ENCODE measurements around the gene SRC. TPM values are rescaled to one million over a fixed set of nuclear protein-coding genes. Genes with fewer than 3 reads are reported as not detected.
A peak's percentile ranks its signal among the peaks of the same experiment; 100 is the strongest.

The SRC gene
- total RNA-seq, 4 donors from 2014 or later, result 21.8 to 30.9 (median 25.1) TPM

GRCh38 chr20:37311710-37312355 lies 34.1 kb upstream of the SRC start:
- TF ChIP-seq POLR2A (IDR thresholded peaks at IDR 0.05), result no peak
- no peak for TF ChIP-seq CTCF (IDR thresholded peaks at IDR 0.05)
- intact Hi-C loops (cut with DNase I; ENCODE audit: low total_unique reads), result no loop called here
- no peak overlapping the region for H3K4me3 ChIP-seq (ENCODE audit: low read depth, poor library complexity, severe bottlenecking)
- WGBS, 2 donors, result 88% methylated on average over 17 of the region's 17 CpGs
- DNase-seq (ENCODE audit: low spot score in 2 of 2), result peak in 1 of 2 donors; percentile 68

GRCh38 chr20:37313546-37314091 lies 32.3 kb upstream of the SRC start:
- no peak overlapping the region for H3K4me3 ChIP-seq (ENCODE audit: low read depth, poor library complexity, severe bottlenecking)
- intact Hi-C loops (cut with DNase I; ENCODE audit: low total_unique reads), result no loop called here
- no peak for TF ChIP-seq CTCF (IDR thresholded peaks at IDR 0.05)
- no peak for TF ChIP-seq POLR2A (IDR thresholded peaks at IDR 0.05)
- DNase-seq (ENCODE audit: low spot score in 2 of 2), result peak in 1 of 2 donors; percentile 72
- WGBS, 2 donors, result 90% methylated on average over 8 of the region's 8 CpGs

GRCh38 chr20:37314099-37314498 lies 31.8 kb upstream of the SRC start:
- no peak overlapping the region for H3K4me3 ChIP-seq (ENCODE audit: low read depth, poor library complexity, severe bottlenecking)
- WGBS, 2 donors, result 76 to 79% methylated on average over 4 of the region's 4 CpGs
- TF ChIP-seq POLR2A (IDR thresholded peaks at IDR 0.05), result no peak
- TF ChIP-seq CTCF (IDR thresholded peaks at IDR 0.05), result no peak
- peak in 1 of 2 donors; percentile 82 for DNase-seq (ENCODE audit: low spot score in 2 of 2)
- intact Hi-C loops (cut with DNase I; ENCODE audit: low total_unique reads), result no loop called here

- DNase-seq (ENCODE audit: low spot score in 2 of 2), result peak in 1 of 2 donors; percentile 86
- TF ChIP-seq POLR2A (IDR thresholded peaks at IDR 0.05), result no peak
- no peak for TF ChIP-seq CTCF (IDR thresholded peaks at IDR 0.05)
- WGBS, 2 donors, result 46 to 51% methylated on average over 7 of the region's 7 CpGs
- no peak overlapping the region for H3K4me3 ChIP-seq (ENCODE audit: low read depth, poor library complexity, severe bottlenecking)
- intact Hi-C loops (cut with DNase I; ENCODE audit: low total_unique reads), result no loop called here
These were observed 31.3 kb upstream of the SRC start for GRCh38 chr20:37314617-37315016.

- intact Hi-C loops (cut with DNase I; ENCODE audit: low total_unique reads), result no loop called here
- TF ChIP-seq POLR2A (IDR thresholded peaks at IDR 0.05), result no peak
- TF ChIP-seq CTCF (IDR thresholded peaks at IDR 0.05), result no peak
- DNase-seq (ENCODE audit: low spot score in 2 of 2), result peak; percentile 55 to 90
- WGBS, 2 donors, result 70 to 73% methylated on average over 12 of the region's 12 CpGs
- no peak overlapping the region for H3K4me3 ChIP-seq (ENCODE audit: low read depth, poor library complexity, severe bottlenecking)
These were observed 30.9 kb upstream of the SRC start for GRCh38 chr20:37315021-37315451.

Measured in lower leg skin (tissue), 4 donors.